ENCODE data around the gene KIRREL3. TPM values are rescaled to one million over a fixed set of nuclear protein-coding genes. Genes with fewer than 3 reads are reported as not detected.

Gene KIRREL3
- total RNA-seq, 2 experiments from 2014 or later: not detected

DNA sequence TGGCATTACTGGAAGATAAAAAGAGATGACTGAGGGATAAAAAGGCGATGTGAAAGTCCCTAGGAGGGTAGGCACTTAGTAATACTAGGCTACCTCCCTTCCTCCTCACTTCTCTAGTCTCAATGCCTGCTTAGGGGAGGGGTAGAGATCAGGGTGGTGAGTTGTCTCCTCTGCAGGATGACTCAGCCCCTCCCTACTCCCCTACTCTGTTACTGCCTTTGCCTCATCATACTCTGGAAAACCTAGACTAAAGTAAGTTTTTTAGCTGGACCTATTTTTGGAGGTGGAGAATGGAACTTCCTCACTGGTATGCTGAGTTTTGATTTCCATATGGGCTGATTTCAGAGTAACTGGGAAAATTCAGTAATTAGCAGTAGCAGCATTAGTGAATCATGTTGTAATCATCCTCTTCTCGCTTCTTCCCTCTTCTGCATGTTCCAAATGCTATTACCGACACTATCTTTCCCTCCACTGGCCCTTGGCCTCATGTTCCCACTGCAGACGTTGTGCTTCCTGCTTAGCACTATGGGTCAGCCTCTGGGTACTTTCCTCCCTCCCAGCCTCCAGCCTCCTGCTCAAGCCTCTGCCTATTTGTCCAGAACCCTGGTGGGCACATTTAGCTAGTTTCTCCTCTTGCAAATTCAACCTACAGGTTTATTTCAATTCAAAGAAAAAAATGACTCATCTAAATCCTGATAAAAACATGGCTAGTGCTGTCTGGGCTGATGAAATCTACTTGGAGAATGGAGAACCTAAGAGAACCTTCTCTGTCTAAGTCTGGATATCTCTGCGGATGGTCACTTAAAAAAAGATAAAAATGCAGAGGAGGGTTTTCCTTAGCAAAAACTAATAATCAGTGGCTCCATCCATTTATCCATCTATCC is 363.4 kb downstream of the KIRREL3 start:
- Mint-ChIP-seq H3K9me3 (no peaks in the 10 kb centered on the region), H3K27me3 (peaks cover 5% of the 10 kb centered on the region), H3K36me3 (ENCODE audit: low read depth) (no peaks in the 10 kb centered on the region), H3K27ac (no peak overlapping the region), H3K4me3 (no peak overlapping the region), H3K4me1 (no peaks in the 10 kb centered on the region)
- CTCF ChIA-PET: no interaction called here
- no peak for DNase-seq
- POLR2A ChIA-PET: no interaction called here

DNA sequence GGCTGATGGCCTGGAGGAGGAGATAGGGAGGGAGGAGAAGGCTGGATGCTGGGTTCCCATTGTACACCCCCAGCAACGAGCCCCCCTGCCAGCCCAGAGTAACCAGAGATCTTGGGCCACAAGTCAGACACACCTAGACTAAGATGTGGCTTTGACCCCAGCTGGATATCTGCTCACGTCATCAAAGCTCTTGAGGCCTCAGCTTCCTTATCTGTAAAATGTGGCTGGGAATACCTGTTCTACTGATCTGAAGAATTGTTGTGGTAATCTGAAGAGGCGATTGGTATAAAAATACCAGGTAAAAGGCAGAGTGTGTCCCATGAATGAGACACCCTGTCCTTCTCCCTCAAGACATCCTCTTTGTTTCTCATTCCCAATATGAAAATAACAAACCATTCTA is 365.1 kb downstream of the KIRREL3 start:
- no peak overlapping the region for H3K4me3 Mint-ChIP-seq
- H3K4me1 Mint-ChIP-seq: no peaks in the 10 kb centered on the region
- no peaks in the 10 kb centered on the region for H3K36me3 Mint-ChIP-seq (ENCODE audit: low read depth)
- no peaks in the 10 kb centered on the region for H3K9me3 Mint-ChIP-seq
- no peak overlapping the region for H3K27ac Mint-ChIP-seq
- DNase-seq: no peak
- ChIA-PET CTCF (no interaction called here), POLR2A (no interaction called here)
- H3K27me3 Mint-ChIP-seq: peaks cover 5% of the 10 kb centered on the region

DNA sequence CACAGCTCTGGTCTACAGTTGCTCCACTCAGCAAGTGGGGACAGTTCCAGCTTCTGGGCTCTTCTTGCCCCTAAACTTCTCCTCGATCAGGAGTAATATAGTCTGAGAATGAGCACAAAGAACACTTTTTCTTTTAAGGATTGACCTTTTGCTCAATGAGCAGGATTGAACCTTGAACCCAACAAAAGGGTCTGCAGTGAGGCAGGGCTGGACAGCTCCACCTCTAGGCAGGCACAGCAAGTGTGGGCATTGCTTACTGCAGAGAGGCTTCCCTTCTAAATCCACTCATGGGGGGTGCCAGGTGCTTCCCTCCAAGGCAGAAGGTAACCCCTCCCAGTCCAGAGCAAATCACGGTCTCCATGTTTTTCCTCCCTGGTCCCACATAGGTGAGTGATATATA is 365.6 kb downstream of the KIRREL3 start:
- H3K27ac Mint-ChIP-seq: no peak overlapping the region
- H3K36me3 Mint-ChIP-seq (ENCODE audit: low read depth): no peaks in the 10 kb centered on the region
- no peaks in the 10 kb centered on the region for H3K9me3 Mint-ChIP-seq
- H3K4me3 Mint-ChIP-seq: no peak overlapping the region
- ChIA-PET POLR2A (no interaction called here), CTCF (no interaction called here)
- no peaks in the 10 kb centered on the region for H3K4me1 Mint-ChIP-seq
- H3K27me3 Mint-ChIP-seq: peaks cover 5% of the 10 kb centered on the region
- DNase-seq: no peak

DNA sequence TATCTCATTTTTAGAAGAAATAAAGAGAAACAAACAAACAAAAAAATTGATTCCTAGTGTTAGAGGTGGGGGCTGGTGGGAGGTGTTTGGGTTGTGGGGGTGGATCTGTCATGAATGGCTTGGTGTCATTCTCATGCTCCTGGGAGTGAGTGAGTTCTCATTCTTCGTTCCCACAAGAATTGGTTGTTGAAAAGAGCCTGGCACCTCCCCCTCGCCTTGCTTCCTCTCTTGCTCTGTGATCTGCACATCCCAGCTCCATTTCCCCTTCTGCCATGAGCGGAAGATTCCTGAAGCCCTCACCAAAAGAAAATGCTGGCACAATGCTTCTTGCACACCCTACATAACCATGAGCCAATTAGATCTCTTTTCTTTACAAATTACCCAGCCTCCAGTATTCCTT is 367.2 kb downstream of the KIRREL3 start:
- no peaks in the 10 kb centered on the region for H3K9me3 Mint-ChIP-seq
- ChIA-PET POLR2A (no interaction called here), CTCF (no interaction called here)
- no peak overlapping the region for H3K27ac Mint-ChIP-seq
- H3K27me3 Mint-ChIP-seq: peaks cover 5% of the 10 kb centered on the region
- no peak for DNase-seq
- no peaks in the 10 kb centered on the region for H3K4me1 Mint-ChIP-seq
- no peak overlapping the region for H3K4me3 Mint-ChIP-seq
- H3K36me3 Mint-ChIP-seq (ENCODE audit: low read depth): no peaks in the 10 kb centered on the region

DNA sequence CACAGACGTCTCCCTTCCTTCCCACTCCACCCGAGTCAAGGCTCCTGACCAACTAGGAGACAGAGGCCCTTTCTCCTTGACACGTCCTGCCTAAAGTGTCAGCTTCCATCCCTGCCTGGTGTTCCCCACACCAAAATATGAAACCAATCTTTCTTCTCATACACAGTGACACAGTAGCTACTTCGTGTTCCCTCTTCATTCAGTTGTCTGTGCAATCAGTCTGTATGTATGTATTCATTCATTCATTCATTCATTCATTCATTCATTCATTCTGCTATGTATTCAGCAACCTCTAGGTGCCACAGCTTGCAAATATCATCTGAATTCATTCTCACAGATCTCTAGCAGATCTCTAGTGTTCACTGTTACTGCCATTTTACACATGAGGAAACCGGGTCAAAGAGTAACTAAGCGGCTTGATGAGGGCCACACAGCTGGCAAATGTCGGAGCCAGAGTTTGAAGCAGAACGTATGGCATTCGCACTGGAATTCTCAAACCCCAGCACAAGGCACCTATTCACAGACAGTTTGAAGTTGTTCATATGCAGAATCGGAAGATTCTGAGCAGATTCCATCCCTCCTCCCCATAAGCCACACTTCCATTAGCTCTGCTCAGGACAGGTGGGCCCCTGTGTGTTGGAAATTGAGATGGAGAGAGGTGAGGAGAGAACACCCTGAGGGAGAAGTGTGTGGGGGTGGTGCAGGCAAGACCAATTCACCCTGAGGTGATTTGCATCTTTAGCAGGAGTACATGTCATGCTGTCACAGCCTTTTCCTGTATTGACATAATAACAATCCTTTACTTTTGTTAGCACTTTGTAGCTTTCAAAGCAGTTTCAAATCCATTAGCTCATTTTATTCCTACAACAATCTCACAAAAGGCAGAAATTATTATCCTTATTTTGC is 369.4 kb downstream of the KIRREL3 start:
- ChIA-PET CTCF (no interaction called here), POLR2A (no interaction called here)
- H3K36me3 Mint-ChIP-seq (ENCODE audit: low read depth): no peaks in the 10 kb centered on the region
- no peaks in the 10 kb centered on the region for H3K4me1 Mint-ChIP-seq
- no peak overlapping the region for H3K27ac Mint-ChIP-seq
- H3K27me3 Mint-ChIP-seq: no peaks in the 10 kb centered on the region
- no peak for DNase-seq
- H3K9me3 Mint-ChIP-seq: no peaks in the 10 kb centered on the region
- no peak overlapping the region for H3K4me3 Mint-ChIP-seq

DNA sequence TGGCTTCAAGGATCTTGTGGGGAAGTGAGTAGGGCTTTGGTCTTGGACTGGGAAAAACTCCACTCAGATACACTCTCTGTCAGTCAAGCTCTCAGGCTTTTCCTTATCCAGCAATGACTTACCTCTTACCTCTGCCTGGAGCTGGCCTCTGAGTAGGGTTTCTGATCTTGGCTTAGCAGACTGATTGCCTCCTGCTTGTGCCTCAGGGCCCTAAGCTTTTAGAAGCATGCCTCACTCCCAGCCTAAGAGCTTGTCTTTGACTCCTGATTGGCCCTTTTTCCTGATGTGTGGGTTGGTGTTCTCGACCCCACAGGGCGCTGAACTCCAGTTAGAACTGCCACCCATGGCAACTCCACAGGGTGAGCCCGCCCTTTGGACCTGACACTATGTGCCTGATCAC is 370.1 kb downstream of the KIRREL3 start:
- Mint-ChIP-seq H3K4me3 (no peak overlapping the region), H3K27me3 (no peaks in the 10 kb centered on the region), H3K36me3 (ENCODE audit: low read depth) (no peaks in the 10 kb centered on the region), H3K4me1 (no peaks in the 10 kb centered on the region), H3K9me3 (no peaks in the 10 kb centered on the region), H3K27ac (no peak overlapping the region)
- CTCF ChIA-PET: no interaction called here
- POLR2A ChIA-PET: no interaction called here
- no peak for DNase-seq

DNA sequence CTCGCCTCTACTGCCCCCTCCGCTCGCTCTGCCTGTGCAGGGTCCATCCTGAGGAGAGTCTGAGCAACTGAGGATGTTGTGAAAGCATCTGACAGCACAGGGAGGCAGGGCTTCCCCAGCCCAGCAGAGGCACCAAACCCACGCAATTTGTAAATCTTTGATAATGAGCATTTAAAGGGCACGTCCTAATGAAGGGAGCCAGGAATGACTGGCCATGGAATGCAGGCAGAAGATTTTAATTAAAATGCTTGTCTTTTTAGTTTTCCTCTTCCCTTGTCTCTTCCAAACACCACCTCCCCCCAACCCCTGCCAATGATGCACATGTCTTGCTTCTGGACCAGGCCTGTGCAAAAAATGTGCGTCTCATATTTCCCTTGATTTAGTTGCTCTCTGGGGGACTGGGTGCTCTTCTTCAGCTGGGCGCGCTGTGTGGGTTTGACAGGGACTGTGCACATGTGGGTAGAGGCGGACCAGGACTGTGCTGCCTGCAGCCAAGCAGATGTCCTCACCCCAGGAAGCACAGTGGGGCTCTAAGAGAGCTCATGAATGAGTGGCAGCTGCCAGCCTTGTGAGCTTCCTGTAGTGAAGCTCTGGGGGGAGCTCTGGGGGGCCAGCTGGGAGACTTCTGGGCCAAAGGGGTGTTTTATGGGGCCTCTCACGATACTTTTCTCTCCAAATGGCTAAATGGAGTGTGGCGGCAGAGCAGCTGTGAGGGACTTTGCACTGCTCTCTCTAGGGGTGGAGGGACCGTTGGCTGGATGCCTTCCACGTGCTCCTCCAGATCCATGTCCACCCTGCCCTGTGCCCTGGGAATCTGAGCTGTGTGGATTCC is 371.6 kb downstream of the KIRREL3 start:
- Mint-ChIP-seq H3K4me3 (no peak overlapping the region), H3K4me1 (no peaks in the 10 kb centered on the region), H3K27ac (no peak overlapping the region), H3K36me3 (ENCODE audit: low read depth) (no peaks in the 10 kb centered on the region), H3K9me3 (no peaks in the 10 kb centered on the region), H3K27me3 (no peaks in the 10 kb centered on the region)
- DNase-seq: no peak
- POLR2A ChIA-PET: no interaction called here
- CTCF ChIA-PET: no interaction called here

DNA sequence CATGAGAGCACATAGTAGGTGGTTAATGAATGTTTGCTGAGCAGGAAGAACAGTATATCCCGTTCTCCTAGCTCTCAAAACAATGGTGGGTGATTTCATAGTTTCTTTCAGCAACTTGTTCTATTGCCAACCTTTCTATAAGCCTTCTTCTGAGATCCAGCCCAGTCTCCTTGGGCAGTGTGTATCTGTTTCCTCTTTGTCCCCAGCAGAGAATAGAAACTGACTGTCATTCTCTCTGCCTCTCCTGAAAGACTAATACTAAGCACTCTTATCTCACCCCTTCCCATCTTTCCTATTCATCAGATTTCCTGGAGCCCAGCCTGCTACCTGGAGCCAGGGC is 372.1 kb downstream of the KIRREL3 start:
- no peaks in the 10 kb centered on the region for H3K36me3 Mint-ChIP-seq (ENCODE audit: low read depth)
- no peak for DNase-seq
- H3K27me3 Mint-ChIP-seq: no peaks in the 10 kb centered on the region
- no peak overlapping the region for H3K4me3 Mint-ChIP-seq
- no peaks in the 10 kb centered on the region for H3K4me1 Mint-ChIP-seq
- ChIA-PET POLR2A (no interaction called here), CTCF (no interaction called here)
- no peaks in the 10 kb centered on the region for H3K9me3 Mint-ChIP-seq
- H3K27ac Mint-ChIP-seq: no peak overlapping the region

DNA sequence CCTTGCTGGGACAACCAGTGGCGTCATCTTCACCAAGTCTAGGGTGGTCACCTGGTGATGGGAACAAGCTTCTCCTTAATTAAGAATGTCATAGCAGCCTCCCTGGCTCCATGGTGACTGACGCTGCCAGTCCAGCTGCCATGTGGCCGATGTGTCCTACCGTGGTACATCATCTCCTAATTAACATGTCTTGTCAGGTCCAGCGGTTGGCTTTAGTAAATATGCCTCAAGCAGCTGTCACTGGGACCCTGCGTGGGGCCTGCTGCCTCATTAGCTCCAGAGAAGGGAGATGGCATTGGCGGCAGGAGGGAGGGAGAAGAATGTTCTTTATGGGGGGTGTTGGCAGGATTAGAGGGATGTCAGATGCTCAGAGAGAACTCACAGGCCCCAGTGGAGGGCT is 373.1 kb downstream of the KIRREL3 start:
- Mint-ChIP-seq H3K4me1 (no peaks in the 10 kb centered on the region), H3K27ac (no peak overlapping the region), H3K4me3 (no peak overlapping the region), H3K36me3 (ENCODE audit: low read depth) (no peaks in the 10 kb centered on the region), H3K9me3 (no peaks in the 10 kb centered on the region), H3K27me3 (no peaks in the 10 kb centered on the region)
- ChIA-PET CTCF (no interaction called here), POLR2A (no interaction called here)
- DNase-seq: no peak

DNA sequence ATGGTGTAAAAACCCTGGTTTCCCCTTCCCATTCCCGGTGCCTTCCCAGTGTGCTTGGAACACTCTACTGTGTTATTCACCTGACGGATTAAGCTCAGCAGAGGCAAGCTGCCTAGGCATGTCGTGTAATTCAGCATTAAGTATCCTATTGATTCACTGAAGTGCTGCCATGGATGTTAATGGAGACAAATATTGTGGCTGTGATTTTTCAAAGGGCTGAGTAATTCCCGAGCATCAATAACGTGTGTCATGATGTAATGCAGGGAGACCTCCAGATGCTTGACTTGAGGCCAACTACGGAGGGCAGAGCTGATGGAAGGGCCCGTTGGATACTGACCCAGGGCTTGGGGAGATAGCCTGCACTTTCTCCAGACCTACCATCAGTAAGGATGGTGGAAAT is 376.1 kb downstream of the KIRREL3 start:
- no peak overlapping the region for H3K27ac Mint-ChIP-seq
- CTCF ChIA-PET: no interaction called here

DNA sequence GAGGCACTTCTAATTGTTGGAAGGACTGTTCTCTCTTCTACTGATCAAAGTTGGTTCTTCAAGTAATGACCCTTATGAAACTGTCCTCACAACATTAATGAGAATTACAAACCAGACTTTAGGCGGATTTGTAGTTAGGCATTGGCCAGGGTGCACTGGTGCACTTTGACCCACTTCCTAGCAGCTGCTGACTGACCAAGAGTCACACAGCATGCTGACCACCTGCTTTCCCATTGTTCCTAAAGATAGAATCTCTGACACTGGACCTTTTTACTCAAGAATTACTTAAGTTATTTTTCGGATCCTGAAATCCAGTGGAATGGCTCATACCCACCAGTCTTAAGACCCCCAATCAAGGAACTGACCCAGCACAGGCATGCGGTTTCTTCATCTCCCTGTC is 381.1 kb downstream of the KIRREL3 start:
- H3K4me3 Mint-ChIP-seq: no peak overlapping the region
- DNase-seq: no peak
- ChIA-PET CTCF (no interaction called here), POLR2A (no interaction called here)
- H3K27ac Mint-ChIP-seq: no peak overlapping the region
- H3K4me1 Mint-ChIP-seq: no peaks in the 10 kb centered on the region
- no peaks in the 10 kb centered on the region for H3K9me3 Mint-ChIP-seq
- H3K36me3 Mint-ChIP-seq (ENCODE audit: low read depth): no peaks in the 10 kb centered on the region
- peaks cover 5% of the 10 kb centered on the region for H3K27me3 Mint-ChIP-seq

More for the DNA sequence above, 376.1 kb downstream of the KIRREL3 start:
- H3K9me3 Mint-ChIP-seq: no peaks in the 10 kb centered on the region
- DNase-seq: no peak
- no peak overlapping the region for H3K4me3 Mint-ChIP-seq
- peaks cover 5% of the 10 kb centered on the region for H3K27me3 Mint-ChIP-seq
- no peaks in the 10 kb centered on the region for H3K4me1 Mint-ChIP-seq
- H3K36me3 Mint-ChIP-seq (ENCODE audit: low read depth): no peaks in the 10 kb centered on the region
- POLR2A ChIA-PET: no interaction called here

DNA sequence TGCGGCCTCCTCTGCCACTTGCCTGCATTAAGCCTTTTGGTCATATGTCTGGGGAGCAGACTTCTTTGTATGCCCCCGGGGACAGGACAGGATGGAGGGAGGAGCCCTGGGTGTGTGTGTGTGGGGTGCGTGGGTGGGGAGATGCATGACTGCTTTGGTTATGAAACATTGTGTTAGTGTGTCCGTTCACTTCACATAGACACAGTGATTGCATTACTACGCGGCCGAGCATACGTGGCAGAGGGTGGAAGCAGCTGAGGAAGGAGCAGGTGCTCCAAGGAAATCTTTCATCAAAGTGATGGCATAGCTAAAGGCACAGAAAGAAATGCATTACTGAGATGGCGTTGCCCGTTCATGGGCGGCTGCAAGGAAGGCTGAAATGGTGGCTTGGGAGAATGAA is 384.7 kb downstream of the KIRREL3 start:
- H3K9me3 Mint-ChIP-seq: no peaks in the 10 kb centered on the region
- no peaks in the 10 kb centered on the region for H3K4me1 Mint-ChIP-seq
- H3K27ac Mint-ChIP-seq: no peak overlapping the region
- no peak for DNase-seq
- H3K36me3 Mint-ChIP-seq (ENCODE audit: low read depth): no peaks in the 10 kb centered on the region
- peaks cover 4% of the 10 kb centered on the region for H3K27me3 Mint-ChIP-seq
- POLR2A ChIA-PET: no interaction called here
- CTCF ChIA-PET: no interaction called here
- H3K4me3 Mint-ChIP-seq: no peak overlapping the region

DNA sequence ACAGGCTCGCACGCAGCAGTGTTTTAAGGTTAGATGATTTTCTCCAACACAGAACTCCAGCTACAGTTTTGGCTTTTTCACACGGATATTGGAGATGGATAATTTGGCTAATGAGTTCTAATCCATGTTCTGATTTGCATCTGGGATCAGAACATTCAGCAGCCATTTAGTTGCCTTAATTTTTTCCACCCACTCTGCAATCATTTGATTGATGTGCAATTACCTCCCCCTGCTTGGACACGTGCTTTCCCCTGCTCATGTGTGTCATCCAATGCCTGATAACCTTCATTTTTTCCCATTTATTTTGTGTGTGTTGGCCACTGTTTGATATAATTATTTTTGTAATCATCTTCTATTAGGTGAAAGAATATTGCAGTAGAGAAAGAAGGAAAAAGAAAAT is 387.3 kb downstream of the KIRREL3 start:
- Mint-ChIP-seq H3K27ac (no peak overlapping the region), H3K36me3 (ENCODE audit: low read depth) (no peaks in the 10 kb centered on the region), H3K27me3 (peaks cover 2% of the 10 kb centered on the region), H3K4me1 (no peaks in the 10 kb centered on the region), H3K9me3 (no peaks in the 10 kb centered on the region), H3K4me3 (no peak overlapping the region)
- CTCF ChIA-PET: no interaction called here
- POLR2A ChIA-PET: no interaction called here
- DNase-seq: no peak

All from activated CD4-positive, alpha-beta T cell treated with anti-CD3 and anti-CD28 coated beads, Interleukin-2, amount 10 ng/mL, durations not matched to agents 7 days and 5 days (primary cell).